ENCODE data around the gene HSPA12B.

Gene HSPA12B

GRCh38 chr20:3767110-3767426 is 34.6 kb downstream of the HSPA12B start:
- peak; percentile 40 for DNase-seq

- DNase-seq = peak; percentile 99
These were observed 35.2 kb downstream of the HSPA12B start, which contains the start of gene ADISSP for GRCh38 chr20:3767427-3768341. ADISSP (minus strand) TSS chr20:3767753; CDS start chr20:3760100, 7,653 bp downstream.

- DNase-seq = peak; percentile 84
These were observed 36.1 kb downstream of the HSPA12B start for GRCh38 chr20:3768342-3769130.

- no peak for DNase-seq
These were observed 39.1 kb downstream of the HSPA12B start for GRCh38 chr20:3771552-3772058.

- no peak for DNase-seq
These were observed 43.1 kb downstream of the HSPA12B start for GRCh38 chr20:3775457-3776108.

GRCh38 chr20:3777381-3777715 is 44.9 kb downstream of the HSPA12B start:
- DNase-seq = no peak

GRCh38 chr20:3777716-3778629 is 45.5 kb downstream of the HSPA12B start:
- peak; percentile 66 for DNase-seq

GRCh38 chr20:3778976-3779375 is 46.5 kb downstream of the HSPA12B start:
- peak; percentile 18 for DNase-seq

- DNase-seq = peak; percentile 91
These were observed 48.8 kb downstream of the HSPA12B start, which contains the start of gene SPEF1 for GRCh38 chr20:3781153-3781910. SPEF1 (minus strand) TSS chr20:3781448; CDS start chr20:3781287, 161 bp downstream.

GRCh38 chr20:3782597-3782996 is 50.1 kb downstream of the HSPA12B start:
- no peak for DNase-seq

GRCh38 chr20:3783068-3783489 is 50.6 kb downstream of the HSPA12B start:
- peak; percentile 21 for DNase-seq

- DNase-seq = peak; percentile 30
These were observed 51.2 kb downstream of the HSPA12B start for GRCh38 chr20:3783511-3784195.

- DNase-seq = no peak
These were observed 51.9 kb downstream of the HSPA12B start for GRCh38 chr20:3784216-3784853.

GRCh38 chr20:3784863-3785239 is 52.4 kb downstream of the HSPA12B start:
- DNase-seq = no peak

- DNase-seq = no peak
These were observed 53.0 kb downstream of the HSPA12B start for GRCh38 chr20:3785240-3786125.

- DNase-seq = peak; percentile 77
These were observed 53.6 kb downstream of the HSPA12B start for GRCh38 chr20:3786126-3786484.

- DNase-seq = peak; percentile 94
These were observed 54.3 kb downstream of the HSPA12B start, which contains the start of gene CENPB for GRCh38 chr20:3786665-3787323. CENPB (minus strand) TSS chr20:3786740; CDS start chr20:3786483, 257 bp downstream.

GRCh38 chr20:3787324-3788014 is 55.0 kb downstream of the HSPA12B start:
- no peak for DNase-seq
